Thyroid gland (tissue), 4 donors: ENCODE measurements around the gene TNNC2.

ENCODE experiments used
- CTCF ChIP-seq, 6 experiments: fragments of 200-600 bp in 3 of 6; fragments of 450-650 bp in 3 of 6; sonication (generic) in 3 of 6; IDR thresholded peaks; one replicate each; pipeline ENCODE4 v1.5.1; 2016 to 2019; ENCODE audit warnings: antibody characterized with exemption in 6 of 6, mild to moderate bottlenecking in 2 of 6, inconsistent platforms in 1 of 6, moderate library complexity in 1 of 6
- POLR2A ChIP-seq, 2 donors: fragments of 450-650 bp; IDR thresholded peaks; one replicate each; pipeline ENCODE4 v1.6.1; 2017; ENCODE audit warnings: antibody characterized with exemption in 2 of 2, mild to moderate bottlenecking in 2 of 2, moderate library complexity in 1 of 2

- TF ChIP-seq CTCF (IDR thresholded peaks at IDR 0.05) = no peak
- TF ChIP-seq POLR2A (IDR thresholded peaks at IDR 0.05) = no peak
These were observed 4.3 kb downstream of the TNNC2 start for GRCh38 chr20:45822857-45823256.
